Transverse colon (tissue), 4 donors: ENCODE measurements around the gene HAO2.

Experiments used
- EP300 ChIP-seq: sonication (generic); formaldehyde crosslinking; IDR thresholded peaks from one replicate; pipeline ENCODE4 v1.6.1; 2017; ENCODE audit warnings: antibody characterized with exemption, low read depth
- POLR2A ChIP-seq: fragments of 450-650 bp; IDR thresholded peaks from one replicate; pipeline ENCODE4 v1.6.1; 2016; ENCODE audit warnings: antibody characterized with exemption, mild to moderate bottlenecking, moderate library complexity
- POLR2AphosphoS5 ChIP-seq, 3 donors: sonication (generic); formaldehyde crosslinking; IDR thresholded peaks; one replicate each; pipeline ENCODE4 v1.6.1; 2016; ENCODE audit warnings: antibody characterized with exemption in 3 of 3
- TF ChIP-seq, protein P1 (sequence below), 5 experiments: fragments of 200-600 bp in 3 of 5; fragments of 450-650 bp in 2 of 5; sonication (generic) in 3 of 5; IDR thresholded peaks; 1 replicate in 2 of 5; 2 replicates in 3 of 5; pipeline ENCODE4 v1.5.1; 2016 to 2017; ENCODE audit warnings: antibody characterized with exemption in 5 of 5, inconsistent platforms in 3 of 5, mild to moderate bottlenecking in 2 of 5, moderate library complexity in 1 of 5

DNA sequence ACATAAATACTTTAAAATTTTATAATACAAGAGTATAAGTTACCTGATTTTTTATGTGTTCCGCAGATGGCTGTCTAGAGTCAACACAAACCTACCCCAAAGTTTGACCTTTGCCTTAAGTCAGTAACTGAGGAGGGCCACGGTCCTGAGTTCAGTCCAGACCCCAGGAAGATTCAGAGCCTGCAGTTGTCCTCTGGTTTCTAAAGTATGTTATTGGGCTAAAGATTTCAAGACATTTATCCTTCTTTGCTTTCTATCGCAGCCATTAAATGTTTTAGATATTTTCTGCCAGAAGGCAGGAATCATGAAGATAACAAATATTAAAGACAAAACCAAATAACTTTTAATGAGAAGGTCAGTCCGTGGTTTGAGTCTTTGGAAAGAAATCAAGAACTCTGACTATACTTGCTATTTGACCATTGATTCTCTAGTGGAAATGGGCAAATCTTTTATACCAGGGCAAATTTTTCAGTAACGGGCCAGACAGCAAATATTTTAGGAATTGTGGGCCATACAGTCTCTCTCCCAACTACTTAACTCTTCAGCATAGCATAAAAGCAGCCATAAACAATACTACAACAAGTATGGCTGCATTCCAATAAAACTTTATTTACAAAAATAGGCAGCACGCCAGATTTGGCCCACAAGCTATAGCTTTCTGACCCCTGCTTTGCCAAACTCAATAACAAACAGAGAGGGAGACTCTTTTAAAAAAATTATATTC lies 38.0 kb upstream of the HAO2 start:
- TF ChIP-seq, protein P1, sequence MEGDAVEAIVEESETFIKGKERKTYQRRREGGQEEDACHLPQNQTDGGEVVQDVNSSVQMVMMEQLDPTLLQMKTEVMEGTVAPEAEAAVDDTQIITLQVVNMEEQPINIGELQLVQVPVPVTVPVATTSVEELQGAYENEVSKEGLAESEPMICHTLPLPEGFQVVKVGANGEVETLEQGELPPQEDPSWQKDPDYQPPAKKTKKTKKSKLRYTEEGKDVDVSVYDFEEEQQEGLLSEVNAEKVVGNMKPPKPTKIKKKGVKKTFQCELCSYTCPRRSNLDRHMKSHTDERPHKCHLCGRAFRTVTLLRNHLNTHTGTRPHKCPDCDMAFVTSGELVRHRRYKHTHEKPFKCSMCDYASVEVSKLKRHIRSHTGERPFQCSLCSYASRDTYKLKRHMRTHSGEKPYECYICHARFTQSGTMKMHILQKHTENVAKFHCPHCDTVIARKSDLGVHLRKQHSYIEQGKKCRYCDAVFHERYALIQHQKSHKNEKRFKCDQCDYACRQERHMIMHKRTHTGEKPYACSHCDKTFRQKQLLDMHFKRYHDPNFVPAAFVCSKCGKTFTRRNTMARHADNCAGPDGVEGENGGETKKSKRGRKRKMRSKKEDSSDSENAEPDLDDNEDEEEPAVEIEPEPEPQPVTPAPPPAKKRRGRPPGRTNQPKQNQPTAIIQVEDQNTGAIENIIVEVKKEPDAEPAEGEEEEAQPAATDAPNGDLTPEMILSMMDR (IDR thresholded peaks at IDR 0.05): no peak
- TF ChIP-seq EP300 (no peak), POLR2A (no peak), POLR2AphosphoS5 (IDR thresholded peaks at IDR 0.05) (no peak)
